COLO668 (cell line): Measurements from ENCODE around the gene SDHAF2.
"Not testable (repeated sequence)": the region's sequence is repeated elsewhere in the genome, so short reads cannot be mapped to it uniquely, and the experiment has no call there.

Experiments
- DNase-seq: peaks from one replicate; lab custom pipeline; 2025; ENCODE audit not compliant: unreplicated experiment; lab: John Stamatoyannopoulos, UW

SDHAF2 gene

GRCh38 chr11:61474013-61474643 is 44.2 kb downstream of the SDHAF2 start:
- no peak for DNase-seq

GRCh38 chr11:61475433-61475832 is 45.5 kb downstream of the SDHAF2 start:
- DNase-seq = no peak

- no peak for DNase-seq
These were observed 46.4 kb downstream of the SDHAF2 start for GRCh38 chr11:61476371-61476770.

- no peak for DNase-seq
These were observed 47.2 kb downstream of the SDHAF2 start for GRCh38 chr11:61477126-61477525.

- peak; percentile 39 for DNase-seq
These were observed 47.8 kb downstream of the SDHAF2 start for GRCh38 chr11:61477727-61478148.

- DNase-seq = not testable (repeated sequence)
These were observed 49.6 kb downstream of the SDHAF2 start for GRCh38 chr11:61479360-61480058.

- no peak for DNase-seq
These were observed 50.5 kb downstream of the SDHAF2 start for GRCh38 chr11:61480261-61480993.

GRCh38 chr11:61480994-61481335 is 51.0 kb downstream of the SDHAF2 start:
- DNase-seq = peak; percentile 74

GRCh38 chr11:61481806-61482205 is 51.9 kb downstream of the SDHAF2 start:
- DNase-seq = no peak

GRCh38 chr11:61482513-61482912 is 52.6 kb downstream of the SDHAF2 start:
- peak; percentile 20 for DNase-seq

- DNase-seq = no peak
These were observed 54.6 kb downstream of the SDHAF2 start for GRCh38 chr11:61484541-61484940.

GRCh38 chr11:61485080-61485479 is 55.2 kb downstream of the SDHAF2 start:
- no peak for DNase-seq

- DNase-seq = no peak
These were observed 56.2 kb downstream of the SDHAF2 start for GRCh38 chr11:61486011-61486620.

GRCh38 chr11:61486779-61487178 is 56.9 kb downstream of the SDHAF2 start:
- no peak for DNase-seq

GRCh38 chr11:61487342-61488025 is 57.6 kb downstream of the SDHAF2 start:
- no peak for DNase-seq

GRCh38 chr11:61488651-61489291 is 58.8 kb downstream of the SDHAF2 start:
- DNase-seq = peak; percentile 66

GRCh38 chr11:61489833-61490721 is 60.2 kb downstream of the SDHAF2 start:
- DNase-seq = no peak

GRCh38 chr11:61491736-61492395 is 61.9 kb downstream of the SDHAF2 start:
- DNase-seq = no peak

- DNase-seq = no peak
These were observed 64.5 kb downstream of the SDHAF2 start for GRCh38 chr11:61494381-61494961.
